ENCODE results near the gene ATP8B1. TPM values are rescaled to one million over a fixed set of nuclear protein-coding genes. Genes with fewer than 3 reads are reported as not detected.

Gene ATP8B1
- total and polyA plus RNA-seq, 9 of the 15 experiments (the other 6 are each of a cell fraction or from before 2014, with no cell fraction given), result 0.01 to 0.22 (median 0.03) TPM; not detected in 3

DNA sequence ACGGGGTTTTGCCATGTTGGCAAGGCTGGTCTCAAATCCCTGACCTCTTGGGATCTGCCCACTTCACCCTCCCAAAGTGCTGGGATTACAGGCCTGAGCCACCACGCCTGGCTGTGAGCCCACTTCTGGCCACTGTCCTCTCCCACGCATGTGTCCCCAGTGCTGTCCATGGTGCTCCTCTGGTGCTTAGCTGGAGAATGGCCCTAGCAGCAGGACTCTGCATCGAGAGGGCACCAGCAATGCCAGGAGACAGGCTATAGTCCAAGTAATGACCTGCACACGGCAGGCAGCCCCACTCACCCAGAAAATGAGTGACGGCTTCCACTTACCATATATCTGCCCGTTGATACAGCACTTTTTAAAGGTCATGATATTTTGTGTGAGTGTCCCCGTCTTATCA lies 115.1 kb downstream of the ATP8B1 start:
- CTCF ChIA-PET (ENCODE audit: low intra/inter-chr PET ratio), result no interaction called here
- Histone ChIP-seq H3K4me3 (no peak overlapping the region), H4K20me1 (replicated peaks; ENCODE audit: control insufficient read depth, insufficient read depth, low read length) (no peaks in the 10 kb centered on the region), H3K36me3 (ENCODE audit: control insufficient read depth, insufficient read depth, low read length) (no peaks in the 10 kb centered on the region), H3K9ac (ENCODE audit: insufficient read depth in 1 of 2, low read depth in 2 of 2, low read length in 2 of 2) (no peak overlapping the region), H3K27ac (ENCODE audit: extremely low read depth, low read depth, low read length) (no peak overlapping the region), H3K27me3 (ENCODE audit: control insufficient read depth in 2 of 2, insufficient read depth in 2 of 2, low read length in 2 of 2) (no peaks in the 10 kb centered on the region; a peak in 1 of 5 replicates), H3K79me2 (ENCODE audit: control insufficient read depth, insufficient read depth, low read length) (no peaks in the 10 kb centered on the region), H3K4me2 (ENCODE audit: insufficient read depth, low read length) (no peak overlapping the region), H3K9me3 (replicated peaks; ENCODE audit: control insufficient read depth, insufficient read depth, low read depth, low read length) (no peaks in the 10 kb centered on the region), H3K4me1 (replicated peaks in 1 of 2; ENCODE audit: control insufficient read depth in 2 of 2, insufficient read depth in 2 of 2, low read length in 2 of 2) (no peaks in the 10 kb centered on the region), H3K9me1 (ENCODE audit: control insufficient read depth, insufficient read depth, low read length) (no peaks in the 10 kb centered on the region), H2AFZ (ENCODE audit: low read depth, low read length) (no peak overlapping the region)
- peak; percentile 59; the same call in 1 of the 3 replicates for ATAC-seq
- no TSS peak for BruUV-seq (replicated peaks)
- in situ Hi-C loops (cut with MboI) (no loop called here), intact Hi-C loops (cut with micrococcal nuclease) (no loop called here)
- no peak for FAIRE-seq
- 14% methylated on average over 7 of the region's 8 CpGs for WGBS (ENCODE audit: insufficient coverage, low coverage, missing lambda C conversion rate)
- DNase-seq (ENCODE audit: extremely low read depth in 1 of 4, low spot score in 3 of 4), result peak in 2 of 4 experiments; percentile 19 to 24
- POLR2A ChIA-PET, result interaction anchor here (0.7 kb wide), 1 partner anchor 68 kb away, joined by 3 read pairs; no protein-coding TSS in a partner anchor
- TF ChIP-seq, protein P1, sequence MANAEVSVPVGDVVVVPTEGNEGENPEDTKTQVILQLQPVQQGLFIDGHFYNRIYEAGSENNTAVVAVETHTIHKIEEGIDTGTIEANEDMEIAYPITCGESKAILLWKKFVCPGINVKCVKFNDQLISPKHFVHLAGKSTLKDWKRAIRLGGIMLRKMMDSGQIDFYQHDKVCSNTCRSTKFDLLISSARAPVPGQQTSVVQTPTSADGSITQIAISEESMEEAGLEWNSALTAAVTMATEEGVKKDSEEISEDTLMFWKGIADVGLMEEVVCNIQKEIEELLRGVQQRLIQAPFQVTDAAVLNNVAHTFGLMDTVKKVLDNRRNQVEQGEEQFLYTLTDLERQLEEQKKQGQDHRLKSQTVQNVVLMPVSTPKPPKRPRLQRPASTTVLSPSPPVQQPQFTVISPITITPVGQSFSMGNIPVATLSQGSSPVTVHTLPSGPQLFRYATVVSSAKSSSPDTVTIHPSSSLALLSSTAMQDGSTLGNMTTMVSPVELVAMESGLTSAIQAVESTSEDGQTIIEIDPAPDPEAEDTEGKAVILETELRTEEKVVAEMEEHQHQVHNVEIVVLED (CRISPR knock-in tag; IDR thresholded peaks at IDR 0.05), result no peak
- TF ChIP-seq ZNF77 (CRISPR knock-in tag; IDR thresholded peaks at IDR 0.05), result no peak
- TF ChIP-seq, protein P2, sequence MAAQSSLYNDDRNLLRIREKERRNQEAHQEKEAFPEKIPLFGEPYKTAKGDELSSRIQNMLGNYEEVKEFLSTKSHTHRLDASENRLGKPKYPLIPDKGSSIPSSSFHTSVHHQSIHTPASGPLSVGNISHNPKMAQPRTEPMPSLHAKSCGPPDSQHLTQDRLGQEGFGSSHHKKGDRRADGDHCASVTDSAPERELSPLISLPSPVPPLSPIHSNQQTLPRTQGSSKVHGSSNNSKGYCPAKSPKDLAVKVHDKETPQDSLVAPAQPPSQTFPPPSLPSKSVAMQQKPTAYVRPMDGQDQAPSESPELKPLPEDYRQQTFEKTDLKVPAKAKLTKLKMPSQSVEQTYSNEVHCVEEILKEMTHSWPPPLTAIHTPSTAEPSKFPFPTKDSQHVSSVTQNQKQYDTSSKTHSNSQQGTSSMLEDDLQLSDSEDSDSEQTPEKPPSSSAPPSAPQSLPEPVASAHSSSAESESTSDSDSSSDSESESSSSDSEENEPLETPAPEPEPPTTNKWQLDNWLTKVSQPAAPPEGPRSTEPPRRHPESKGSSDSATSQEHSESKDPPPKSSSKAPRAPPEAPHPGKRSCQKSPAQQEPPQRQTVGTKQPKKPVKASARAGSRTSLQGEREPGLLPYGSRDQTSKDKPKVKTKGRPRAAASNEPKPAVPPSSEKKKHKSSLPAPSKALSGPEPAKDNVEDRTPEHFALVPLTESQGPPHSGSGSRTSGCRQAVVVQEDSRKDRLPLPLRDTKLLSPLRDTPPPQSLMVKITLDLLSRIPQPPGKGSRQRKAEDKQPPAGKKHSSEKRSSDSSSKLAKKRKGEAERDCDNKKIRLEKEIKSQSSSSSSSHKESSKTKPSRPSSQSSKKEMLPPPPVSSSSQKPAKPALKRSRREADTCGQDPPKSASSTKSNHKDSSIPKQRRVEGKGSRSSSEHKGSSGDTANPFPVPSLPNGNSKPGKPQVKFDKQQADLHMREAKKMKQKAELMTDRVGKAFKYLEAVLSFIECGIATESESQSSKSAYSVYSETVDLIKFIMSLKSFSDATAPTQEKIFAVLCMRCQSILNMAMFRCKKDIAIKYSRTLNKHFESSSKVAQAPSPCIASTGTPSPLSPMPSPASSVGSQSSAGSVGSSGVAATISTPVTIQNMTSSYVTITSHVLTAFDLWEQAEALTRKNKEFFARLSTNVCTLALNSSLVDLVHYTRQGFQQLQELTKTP (IDR thresholded peaks at IDR 0.05; ENCODE audit: low read depth in 1 of 2, partially characterized antibody in 2 of 2), result peak in 1 of 2 experiments; percentile 56
- TF ChIP-seq, protein P3, sequence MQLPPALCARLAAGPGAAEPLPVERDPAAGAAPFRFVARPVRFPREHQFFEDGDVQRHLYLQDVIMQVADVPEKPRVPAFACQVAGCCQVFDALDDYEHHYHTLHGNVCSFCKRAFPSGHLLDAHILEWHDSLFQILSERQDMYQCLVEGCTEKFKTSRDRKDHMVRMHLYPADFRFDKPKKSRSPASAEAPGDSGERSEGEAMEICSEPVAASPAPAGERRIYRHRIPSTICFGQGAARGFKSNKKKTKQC (CRISPR knock-in tag; IDR thresholded peaks at IDR 0.05), result 0 out of 2 replicates have a peak, but pooled peaks have one; percentile 37
- TF ChIP-seq CCAR2 (IDR thresholded peaks at IDR 0.05; ENCODE audit: low read depth, low read length), result no peak
- TF ChIP-seq EHMT2 (IDR thresholded peaks at IDR 0.05), result peak; percentile 90
- TF ChIP-seq KDM2B (CRISPR knock-in tag; IDR thresholded peaks at IDR 0.05), result no peak
- TF ChIP-seq NFIX (CRISPR knock-in tag; IDR thresholded peaks at IDR 0.05; ENCODE audit: low read depth), result no peak
- peak; percentile 54; the same call in 1 of the 2 replicates for TF ChIP-seq ZNF121 (CRISPR knock-in tag; conservative IDR thresholded peaks at IDR 0.05)
- TF ChIP-seq MCM7 (IDR thresholded peaks at IDR 0.05), result no peak
- no peak for TF ChIP-seq ZNF507 (tag; conservative IDR thresholded peaks at IDR 0.05)
- no peak for TF ChIP-seq DACH1 (IDR thresholded peaks at IDR 0.05; ENCODE audit: partially characterized antibody)
- TF ChIP-seq PHB2 (IDR thresholded peaks at IDR 0.05; ENCODE audit: low read depth), result no peak
- TF ChIP-seq, protein P4, sequence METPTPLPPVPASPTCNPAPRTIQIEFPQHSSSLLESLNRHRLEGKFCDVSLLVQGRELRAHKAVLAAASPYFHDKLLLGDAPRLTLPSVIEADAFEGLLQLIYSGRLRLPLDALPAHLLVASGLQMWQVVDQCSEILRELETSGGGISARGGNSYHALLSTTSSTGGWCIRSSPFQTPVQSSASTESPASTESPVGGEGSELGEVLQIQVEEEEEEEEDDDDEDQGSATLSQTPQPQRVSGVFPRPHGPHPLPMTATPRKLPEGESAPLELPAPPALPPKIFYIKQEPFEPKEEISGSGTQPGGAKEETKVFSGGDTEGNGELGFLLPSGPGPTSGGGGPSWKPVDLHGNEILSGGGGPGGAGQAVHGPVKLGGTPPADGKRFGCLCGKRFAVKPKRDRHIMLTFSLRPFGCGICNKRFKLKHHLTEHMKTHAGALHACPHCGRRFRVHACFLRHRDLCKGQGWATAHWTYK (CRISPR knock-in tag; IDR thresholded peaks at IDR 0.05), result peak; percentile 76; the same call in 1 of the 2 replicates
- TF ChIP-seq, protein P5, sequence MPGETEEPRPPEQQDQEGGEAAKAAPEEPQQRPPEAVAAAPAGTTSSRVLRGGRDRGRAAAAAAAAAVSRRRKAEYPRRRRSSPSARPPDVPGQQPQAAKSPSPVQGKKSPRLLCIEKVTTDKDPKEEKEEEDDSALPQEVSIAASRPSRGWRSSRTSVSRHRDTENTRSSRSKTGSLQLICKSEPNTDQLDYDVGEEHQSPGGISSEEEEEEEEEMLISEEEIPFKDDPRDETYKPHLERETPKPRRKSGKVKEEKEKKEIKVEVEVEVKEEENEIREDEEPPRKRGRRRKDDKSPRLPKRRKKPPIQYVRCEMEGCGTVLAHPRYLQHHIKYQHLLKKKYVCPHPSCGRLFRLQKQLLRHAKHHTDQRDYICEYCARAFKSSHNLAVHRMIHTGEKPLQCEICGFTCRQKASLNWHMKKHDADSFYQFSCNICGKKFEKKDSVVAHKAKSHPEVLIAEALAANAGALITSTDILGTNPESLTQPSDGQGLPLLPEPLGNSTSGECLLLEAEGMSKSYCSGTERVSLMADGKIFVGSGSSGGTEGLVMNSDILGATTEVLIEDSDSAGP (CRISPR knock-in tag; IDR thresholded peaks at IDR 0.05), result no peak
